GM21619 (cell line): ENCODE data around the gene MEFV.
"Not testable (repeated sequence)": the region's sequence is repeated elsewhere in the genome, so short reads cannot be mapped to it uniquely, and the experiment has no call there.

Experiments
- ATAC-seq: cut with Tn5 transposase; IDR thresholded peaks from one replicate; pipeline ENCODE4 v1.9.1; 2021; ENCODE audit not compliant: unreplicated experiment

The MEFV gene

GRCh38 chr16:3220839-3221238, 35.6 kb downstream of the MEFV start:
- ATAC-seq: no peak

GRCh38 chr16:3216263-3216640, 40.2 kb downstream of the MEFV start:
- no peak for ATAC-seq

- no peak for ATAC-seq
Observed at GRCh38 chr16:3215601-3216262, 40.7 kb downstream of the MEFV start.

GRCh38 chr16:3214904-3215600, 41.4 kb downstream of the MEFV start:
- ATAC-seq: no peak

GRCh38 chr16:3212567-3212966, 43.9 kb downstream of the MEFV start:
- no peak for ATAC-seq

GRCh38 chr16:3212006-3212405, 44.4 kb downstream of the MEFV start:
- no peak for ATAC-seq

GRCh38 chr16:3207086-3207953, 49.1 kb downstream of the MEFV start:
- no peak for ATAC-seq

- not testable (repeated sequence) for ATAC-seq
Observed at GRCh38 chr16:3205939-3206338, 50.5 kb downstream of the MEFV start.

- ATAC-seq: no peak
Observed at GRCh38 chr16:3202903-3203539, 53.4 kb downstream of the MEFV start.

GRCh38 chr16:3198334-3199072, 57.9 kb downstream of the MEFV start:
- no peak for ATAC-seq

GRCh38 chr16:3197694-3198333, 58.6 kb downstream of the MEFV start:
- ATAC-seq: not testable (repeated sequence)

- ATAC-seq: no peak
Observed at GRCh38 chr16:3195975-3196374, 60.5 kb downstream of the MEFV start.

GRCh38 chr16:3194792-3195191, 61.6 kb downstream of the MEFV start:
- ATAC-seq: no peak

- ATAC-seq: no peak
Observed at GRCh38 chr16:3193221-3194212, 62.9 kb downstream of the MEFV start.

- ATAC-seq: no peak
Observed at GRCh38 chr16:3192476-3193019, 63.9 kb downstream of the MEFV start.
